ENCODE results near the gene MAMDC4.

MAMDC4 gene

GRCh38 chr9:136860933-136861873 lies 9.1 kb downstream of the MAMDC4 start:
- H3K4me3 ChIP-seq (ENCODE audit: low read depth, low read length): no peak overlapping the region
- no peak for TF ChIP-seq CTCF (IDR thresholded peaks at IDR 0.05; ENCODE audit: borderline replicate concordance, insufficient read depth, low read depth, low read length)

GRCh38 chr9:136861874-136862457 lies 9.8 kb downstream of the MAMDC4 start:
- H3K4me3 ChIP-seq (ENCODE audit: low read depth, low read length): no peak overlapping the region
- TF ChIP-seq CTCF (IDR thresholded peaks at IDR 0.05; ENCODE audit: borderline replicate concordance, insufficient read depth, low read depth, low read length): no peak

- no peak for TF ChIP-seq CTCF (IDR thresholded peaks at IDR 0.05; ENCODE audit: borderline replicate concordance, insufficient read depth, low read depth, low read length)
- no peak overlapping the region for H3K4me3 ChIP-seq (ENCODE audit: low read depth, low read length)
These were observed 10.9 kb downstream of the MAMDC4 start for GRCh38 chr9:136862849-136863622.

- H3K4me3 ChIP-seq (ENCODE audit: low read depth, low read length): no peak overlapping the region
- TF ChIP-seq CTCF (IDR thresholded peaks at IDR 0.05; ENCODE audit: borderline replicate concordance, insufficient read depth, low read depth, low read length): no peak
These were observed 11.6 kb downstream of the MAMDC4 start for GRCh38 chr9:136863623-136864273.

- no peak for TF ChIP-seq CTCF (IDR thresholded peaks at IDR 0.05; ENCODE audit: borderline replicate concordance, insufficient read depth, low read depth, low read length)
- peak overlapping the region; percentile 82 for H3K4me3 ChIP-seq (ENCODE audit: low read depth, low read length)
These were observed 13.1 kb downstream of the MAMDC4 start for GRCh38 chr9:136865041-136865767.

GRCh38 chr9:136865768-136866103 lies 13.6 kb downstream of the MAMDC4 start:
- TF ChIP-seq CTCF (IDR thresholded peaks at IDR 0.05; ENCODE audit: borderline replicate concordance, insufficient read depth, low read depth, low read length): no peak
- H3K4me3 ChIP-seq (ENCODE audit: low read depth, low read length): peak overlapping the region; percentile 82

- peak overlapping the region; percentile 82 for H3K4me3 ChIP-seq (ENCODE audit: low read depth, low read length)
These were observed 14.8 kb downstream of the MAMDC4 start for GRCh38 chr9:136866898-136867421.
